ENCODE data around the gene CDC14B.

The CDC14B gene

GRCh38 chr9:96484521-96484931 is 135.1 kb downstream of the CDC14B start:
- no peak for DNase-seq
- peak; percentile 68 for ATAC-seq

- DNase-seq = no peak
- ATAC-seq = no peak
Observed at GRCh38 chr9:96483733-96484390, 135.8 kb downstream of the CDC14B start.

GRCh38 chr9:96483197-96483596 is 136.4 kb downstream of the CDC14B start:
- DNase-seq (no peak), ATAC-seq (no peak)

GRCh38 chr9:96482476-96482875 is 137.2 kb downstream of the CDC14B start:
- ATAC-seq = no peak
- DNase-seq = no peak

- no peak for ATAC-seq
- no peak for DNase-seq
Observed at GRCh38 chr9:96480736-96481135, 138.9 kb downstream of the CDC14B start.

- DNase-seq (peak; percentile 17), ATAC-seq (peak; percentile 60)
Observed at GRCh38 chr9:96478829-96479371, 140.7 kb downstream of the CDC14B start.

GRCh38 chr9:96476591-96476990 is 143.1 kb downstream of the CDC14B start:
- DNase-seq (no peak), ATAC-seq (no peak)

- ATAC-seq = no peak
- no peak for DNase-seq
Observed at GRCh38 chr9:96476013-96476412, 143.6 kb downstream of the CDC14B start.

GRCh38 chr9:96467784-96468183 is 151.9 kb downstream of the CDC14B start:
- DNase-seq (no peak), ATAC-seq (no peak)

- ATAC-seq (no peak), DNase-seq (no peak)
Observed at GRCh38 chr9:96464426-96464825, 155.2 kb downstream of the CDC14B start.

- ATAC-seq (no peak), DNase-seq (no peak)
Observed at GRCh38 chr9:96462541-96462940, 157.1 kb downstream of the CDC14B start.

- ATAC-seq = no peak
- DNase-seq = no peak
Observed at GRCh38 chr9:96461336-96461735, 158.3 kb downstream of the CDC14B start.

GRCh38 chr9:96460882-96461281 is 158.8 kb downstream of the CDC14B start:
- ATAC-seq = no peak
- no peak for DNase-seq

GRCh38 chr9:96460470-96460869 is 159.2 kb downstream of the CDC14B start:
- ATAC-seq (no peak), DNase-seq (no peak)

- DNase-seq (no peak), ATAC-seq (no peak)
Observed at GRCh38 chr9:96459268-96460007, 160.2 kb downstream of the CDC14B start.

GRCh38 chr9:96458226-96458625 is 161.4 kb downstream of the CDC14B start:
- ATAC-seq (no peak), DNase-seq (no peak)

GRCh38 chr9:96457266-96457665 is 162.4 kb downstream of the CDC14B start:
- DNase-seq (no peak), ATAC-seq (no peak)

- ATAC-seq (no peak), DNase-seq (no peak)
Observed at GRCh38 chr9:96453625-96454024, 166.0 kb downstream of the CDC14B start.

- ATAC-seq (no peak), DNase-seq (peak; percentile 46)
Observed at GRCh38 chr9:96450613-96451528, 168.8 kb downstream of the CDC14B start.

Data from stimulated activated naive CD8-positive, alpha-beta T cell treated with anti-CD3 and anti-CD28 coated beads, Interleukin-15, Interleukin-2, amounts not matched to agents 100 U/mL and 50 U/mL, for 24 hours (primary cell).